ENCODE results near the gene TRANK1. TPM values are rescaled to one million over a fixed set of nuclear protein-coding genes. Genes with fewer than 3 reads are reported as not detected.

Gene TRANK1
- total and polyA plus RNA-seq, 12 donors = 5.0 to 28.0 (median 14.0) TPM

DNA sequence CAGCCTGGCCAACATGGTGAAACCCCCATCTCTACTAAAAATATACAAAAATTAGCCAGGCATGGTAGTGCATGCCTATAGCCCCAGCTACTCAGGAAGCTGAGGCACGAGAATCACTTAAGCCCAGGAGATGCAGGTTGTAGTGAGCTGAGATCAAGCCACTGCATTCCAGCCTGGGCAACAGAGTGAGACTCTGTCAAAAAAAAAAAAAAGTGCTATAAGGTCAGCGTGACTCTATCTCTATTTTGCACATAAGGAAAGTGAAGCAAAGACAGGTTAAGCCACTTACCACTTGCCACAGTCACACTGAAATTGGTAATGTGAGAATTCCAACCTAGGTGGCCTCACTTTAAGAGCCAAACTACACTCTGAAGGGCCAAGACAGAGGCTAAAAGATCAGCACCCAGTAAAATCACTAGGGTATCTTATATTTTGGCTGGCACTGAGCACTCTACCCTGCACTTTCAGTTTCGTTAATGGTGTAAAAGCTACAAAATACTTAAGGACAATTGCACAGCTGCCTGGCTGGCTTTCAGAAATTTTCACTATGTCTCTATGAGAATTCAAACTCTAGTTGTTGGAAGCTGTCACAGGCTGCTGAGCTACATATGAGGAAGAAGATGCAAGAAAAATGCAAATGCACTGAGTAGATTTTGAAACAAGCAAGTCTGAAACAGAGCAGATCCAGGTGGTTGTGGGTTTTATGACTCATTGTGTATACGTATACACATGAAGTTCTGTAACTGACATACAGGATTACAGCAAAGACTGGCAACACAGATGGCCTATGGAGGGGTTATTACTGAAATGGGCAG lies 32.7 kb downstream of the TRANK1 start:
- no peak for DNase-seq
- TF ChIP-seq POLR2A (IDR thresholded peaks at IDR 0.05) = no peak
- TF ChIP-seq, protein P1, sequence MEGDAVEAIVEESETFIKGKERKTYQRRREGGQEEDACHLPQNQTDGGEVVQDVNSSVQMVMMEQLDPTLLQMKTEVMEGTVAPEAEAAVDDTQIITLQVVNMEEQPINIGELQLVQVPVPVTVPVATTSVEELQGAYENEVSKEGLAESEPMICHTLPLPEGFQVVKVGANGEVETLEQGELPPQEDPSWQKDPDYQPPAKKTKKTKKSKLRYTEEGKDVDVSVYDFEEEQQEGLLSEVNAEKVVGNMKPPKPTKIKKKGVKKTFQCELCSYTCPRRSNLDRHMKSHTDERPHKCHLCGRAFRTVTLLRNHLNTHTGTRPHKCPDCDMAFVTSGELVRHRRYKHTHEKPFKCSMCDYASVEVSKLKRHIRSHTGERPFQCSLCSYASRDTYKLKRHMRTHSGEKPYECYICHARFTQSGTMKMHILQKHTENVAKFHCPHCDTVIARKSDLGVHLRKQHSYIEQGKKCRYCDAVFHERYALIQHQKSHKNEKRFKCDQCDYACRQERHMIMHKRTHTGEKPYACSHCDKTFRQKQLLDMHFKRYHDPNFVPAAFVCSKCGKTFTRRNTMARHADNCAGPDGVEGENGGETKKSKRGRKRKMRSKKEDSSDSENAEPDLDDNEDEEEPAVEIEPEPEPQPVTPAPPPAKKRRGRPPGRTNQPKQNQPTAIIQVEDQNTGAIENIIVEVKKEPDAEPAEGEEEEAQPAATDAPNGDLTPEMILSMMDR (IDR thresholded peaks at IDR 0.05) = no peak
- intact Hi-C loops (cut with DNase I) = no loop called here
- Histone ChIP-seq H3K36me3 (replicated peaks in 1 of 2) (no peaks in the 10 kb centered on the region), H3K4me1 (replicated peaks in 1 of 2) (peaks cover 4 to 15% of the 10 kb centered on the region in 2 donors), H3K4me3 (no peak overlapping the region), H3K27me3 (no peaks in the 10 kb centered on the region), H3K27ac (peak overlapping the region in 1 of 5 donors; percentile 27), H3K9me3 (replicated peaks in 1 of 3) (no peaks in the 10 kb centered on the region)
- 66 to 73% (median 70%) methylated on average over 4 of the region's 4 CpGs for WGBS, 4 donors

- WGBS, 4 donors = 90 to 97% (median 93%) methylated on average over 1 of the region's 1 CpG
- Histone ChIP-seq H3K4me3 (no peak overlapping the region), H3K4me1 (replicated peaks in 1 of 2) (peaks cover 4 to 24% of the 10 kb centered on the region in 2 donors), H3K9me3 (replicated peaks in 1 of 3) (no peaks in the 10 kb centered on the region), H3K27ac (no peak overlapping the region), H3K36me3 (replicated peaks in 1 of 2) (no peaks in the 10 kb centered on the region), H3K27me3 (no peaks in the 10 kb centered on the region)
- TF ChIP-seq, protein P1 (IDR thresholded peaks at IDR 0.05) = no peak
- intact Hi-C loops (cut with DNase I) = loop anchor here (10.0 kb wide), 1 partner anchor 45 kb away; no protein-coding TSS in a partner anchor
- DNase-seq = no peak
These were observed 35.2 kb downstream of the TRANK1 start for GRCh38 chr3:36909666-36910065.

- TF ChIP-seq POLR2A (IDR thresholded peaks at IDR 0.05) = no peak
- TF ChIP-seq, protein P1 (IDR thresholded peaks at IDR 0.05) = no peak
- H3K36me3 ChIP-seq (replicated peaks in 1 of 2) = no peaks in the 10 kb centered on the region
- WGBS, 4 donors = 80 to 90% (median 81%) methylated on average over 2 of the region's 2 CpGs
- peak overlapping the region in 2 of 5 donors; percentile 59 to 90 for H3K27ac ChIP-seq
- no peaks in the 10 kb centered on the region for H3K9me3 ChIP-seq (replicated peaks in 1 of 3)
- no peak for DNase-seq
- peaks cover 4 to 24% of the 10 kb centered on the region in 2 donors for H3K4me1 ChIP-seq (replicated peaks in 1 of 2)
- H3K27me3 ChIP-seq = no peaks in the 10 kb centered on the region
- H3K4me3 ChIP-seq = no peak overlapping the region
- intact Hi-C loops (cut with DNase I) = loop anchor here (10.0 kb wide), 1 partner anchor 46 kb away; no protein-coding TSS in a partner anchor
These were observed 35.7 kb downstream of the TRANK1 start for GRCh38 chr3:36909181-36909580.

- 57 to 86% (median 77%) methylated on average over 1 of the region's 1 CpG for WGBS, 4 donors
- Histone ChIP-seq H3K4me1 (replicated peaks in 1 of 2) (peaks cover 4 to 24% of the 10 kb centered on the region in 2 donors), H3K4me3 (peak overlapping the region in 2 of 4 donors; percentile 36 to 58), H3K27ac (peak overlapping the region in 4 of 5 donors; percentile 34 to 90 (median 64)), H3K9me3 (replicated peaks in 1 of 3) (no peaks in the 10 kb centered on the region), H3K27me3 (no peaks in the 10 kb centered on the region), H3K36me3 (replicated peaks in 1 of 2) (no peaks in the 10 kb centered on the region)
- no peak for TF ChIP-seq POLR2A (IDR thresholded peaks at IDR 0.05)
- TF ChIP-seq, protein P1 (IDR thresholded peaks at IDR 0.05) = no peak
- intact Hi-C loops (cut with DNase I) = loop anchor here (10.0 kb wide), 1 partner anchor 46 kb away; no protein-coding TSS in a partner anchor
- no peak for DNase-seq
These were observed 36.1 kb downstream of the TRANK1 start for GRCh38 chr3:36908647-36909180.

Data from adrenal gland (tissue), 12 donors.